Transverse colon (tissue), 4 donors: ENCODE measurements around the gene TGFBR2. TPM values are rescaled to one million over a fixed set of nuclear protein-coding genes. Genes with fewer than 3 reads are reported as not detected.

Experiments
- DNase-seq: peaks from one replicate; pipeline ENCODE4 v3.0.0-alpha.2; 2019
- H3K27ac ChIP-seq, 4 donors: fragments of 200-600 bp; sonication (generic); 2 replicates each; pipeline ENCODE4 v1.5.1; 2016 to 2018; ENCODE audit warnings: inconsistent platforms in 4 of 4
- H3K27me3 ChIP-seq: fragments of 200-600 bp; sonication (generic); 2 replicates; pipeline ENCODE4 v1.5.1; 2017; ENCODE audit warnings: inconsistent platforms
- H3K36me3 ChIP-seq, 4 donors: fragments of 200-600 bp; sonication (generic); 2 replicates each; pipeline ENCODE4 v1.5.1; 2017 to 2019; ENCODE audit warnings: inconsistent platforms in 4 of 4
- H3K4me1 ChIP-seq, 4 donors: fragments of 200-600 bp; sonication (generic); 2 replicates each; pipeline ENCODE4 v1.5.1; 2017 to 2020; ENCODE audit warnings: inconsistent platforms in 4 of 4
- H3K4me3 ChIP-seq, 4 donors: fragments of 200-600 bp; sonication (generic); 1 replicate in 1 of 4; 2 replicates in 3 of 4; pipeline versions ENCODE4 v1.5.1 to v1.6.1; 2017 to 2019; ENCODE audit warnings: inconsistent platforms in 4 of 4
- H3K9me3 ChIP-seq, 2 donors: fragments of 200-600 bp; sonication (generic); 2 replicates each; pipeline ENCODE4 v1.5.1; 2017 to 2019; ENCODE audit warnings: inconsistent platforms in 2 of 2
- CTCF ChIP-seq, 5 experiments: fragments of 200-600 bp in 3 of 5; fragments of 450-650 bp in 2 of 5; sonication (generic) in 3 of 5; IDR thresholded peaks; 1 replicate in 2 of 5; 2 replicates in 3 of 5; pipeline ENCODE4 v1.5.1; 2016 to 2017; ENCODE audit warnings: antibody characterized with exemption in 5 of 5, inconsistent platforms in 3 of 5, mild to moderate bottlenecking in 2 of 5, moderate library complexity in 1 of 5
- EP300 ChIP-seq: sonication (generic); formaldehyde crosslinking; IDR thresholded peaks from one replicate; pipeline ENCODE4 v1.6.1; 2017; ENCODE audit warnings: antibody characterized with exemption, low read depth
- POLR2A ChIP-seq: fragments of 450-650 bp; IDR thresholded peaks from one replicate; pipeline ENCODE4 v1.6.1; 2016; ENCODE audit warnings: antibody characterized with exemption, mild to moderate bottlenecking, moderate library complexity
- POLR2AphosphoS5 ChIP-seq, 3 donors: sonication (generic); formaldehyde crosslinking; IDR thresholded peaks; one replicate each; pipeline ENCODE4 v1.6.1; 2016; ENCODE audit warnings: antibody characterized with exemption in 3 of 3
- WGBS, 2 donors: methylation state at CpG; one replicate each; pipeline ENCODE4 v1.1.5; 2018; ENCODE audit warnings: low coverage in 1 of 2; 5-methylcytosine and 5-hydroxymethylcytosine counted together
- in situ Hi-C, 4 donors: fragments of 200-750 bp; cut with MboI; loops; one replicate each; pipeline versions ENCODE4 v1.15.0 to v1.15.1; 2017; ENCODE audit warnings: low sequenced_read_pairs in 3 of 4, low pct_ligation_motif_present in 1 of 4, low pct_unique_long_range_greater_than_20kb in 1 of 4
- intact Hi-C: fragments of 100-400 bp; cut with DNase I; formaldehyde crosslinking; loops from one replicate; pipeline ENCODE4 v1.15.1; 2023; ENCODE audit warnings: low total_unique reads
- total RNA-seq, 4 donors: library from RNA; depleted of rRNA; stranded (reverse); fragments of >200 nt; gene quantifications; one replicate each; pipeline ENCODE4 v1.1.0, GENCODE V29; 2016

Gene TGFBR2
- total RNA-seq, 4 donors from 2014 or later: 63.2 to 179 (median 98.5) TPM

- Histone ChIP-seq H3K27ac (peak overlapping the region; percentile 67 to 82 (median 74)), H3K9me3 (no peaks in the 10 kb centered on the region), H3K4me3 (no peak overlapping the region), H3K27me3 (no peaks in the 10 kb centered on the region), H3K36me3 (peaks cover 0 to 9% (median 3%) of the 10 kb centered on the region in 4 donors), H3K4me1 (peaks cover 20 to 81% (median 37%) of the 10 kb centered on the region in 4 donors)
- in situ Hi-C loops: no loop called here
- TF ChIP-seq CTCF (IDR thresholded peaks at IDR 0.05) (no peak), EP300 (no peak), POLR2AphosphoS5 (IDR thresholded peaks at IDR 0.05) (no peak), POLR2A (no peak)
- no peak for DNase-seq
- WGBS, 2 donors: 73 to 83% methylated on average over 4 to 7 of the region's 7 CpGs
- intact Hi-C loops: no loop called here
These were observed 35.2 kb downstream of the TGFBR2 start for GRCh38 chr3:30641416-30642251.

- H3K36me3 ChIP-seq: peaks cover 0 to 17% (median 5%) of the 10 kb centered on the region in 4 donors
- H3K27ac ChIP-seq: peak overlapping the region; percentile 67 to 82 (median 74)
- no peaks in the 10 kb centered on the region for H3K9me3 ChIP-seq
- no peak for DNase-seq
- 17 to 28% methylated on average over 4 of the region's 4 CpGs for WGBS, 2 donors
- intact Hi-C loops: no loop called here
- H3K4me3 ChIP-seq: no peak overlapping the region
- H3K27me3 ChIP-seq: no peaks in the 10 kb centered on the region
- in situ Hi-C loops: no loop called here
- peaks cover 23 to 89% (median 38%) of the 10 kb centered on the region in 4 donors for H3K4me1 ChIP-seq
- no peak for TF ChIP-seq POLR2A
- TF ChIP-seq CTCF (IDR thresholded peaks at IDR 0.05): no peak
- TF ChIP-seq EP300: no peak
- TF ChIP-seq POLR2AphosphoS5 (IDR thresholded peaks at IDR 0.05): no peak
These were observed 36.5 kb downstream of the TGFBR2 start for GRCh38 chr3:30642849-30643361.

GRCh38 chr3:30643763-30644462 is 37.5 kb downstream of the TGFBR2 start:
- H3K27ac ChIP-seq: peak overlapping the region; percentile 67 to 82 (median 74)
- peaks cover 0 to 18% (median 5%) of the 10 kb centered on the region in 4 donors for H3K36me3 ChIP-seq
- in situ Hi-C loops (no loop called here), intact Hi-C loops (no loop called here)
- H3K27me3 ChIP-seq: no peaks in the 10 kb centered on the region
- no peak overlapping the region for H3K4me3 ChIP-seq
- TF ChIP-seq POLR2AphosphoS5 (IDR thresholded peaks at IDR 0.05) (no peak), EP300 (no peak), CTCF (IDR thresholded peaks at IDR 0.05) (no peak), POLR2A (no peak)
- H3K4me1 ChIP-seq: peaks cover 25 to 88% (median 37%) of the 10 kb centered on the region in 4 donors
- no peaks in the 10 kb centered on the region for H3K9me3 ChIP-seq
- 61 to 76% methylated on average over 6 to 7 of the region's 7 CpGs for WGBS, 2 donors
- DNase-seq: peak; percentile 59

GRCh38 chr3:30644615-30645014 is 38.2 kb downstream of the TGFBR2 start:
- peak overlapping the region; percentile 67 to 82 (median 74) for H3K27ac ChIP-seq

More at GRCh38 chr3:30644615-30645014, 38.2 kb downstream of the TGFBR2 start:
- peak; percentile 47 for DNase-seq
- Histone ChIP-seq H3K27me3 (no peaks in the 10 kb centered on the region), H3K4me3 (no peak overlapping the region), H3K9me3 (no peaks in the 10 kb centered on the region), H3K4me1 (peaks cover 28 to 89% (median 38%) of the 10 kb centered on the region in 4 donors), H3K36me3 (peaks cover 0 to 18% (median 5%) of the 10 kb centered on the region in 4 donors)
- intact Hi-C loops (no loop called here), in situ Hi-C loops (no loop called here)
- TF ChIP-seq CTCF (IDR thresholded peaks at IDR 0.05): no peak
- TF ChIP-seq POLR2AphosphoS5 (IDR thresholded peaks at IDR 0.05): peak; percentile 18 to 62 (median 56)
- WGBS, 2 donors: 23 to 29% methylated on average over 2 of the region's 2 CpGs
